Breast epithelium (tissue), 4 donors: Measurements from ENCODE around the gene ZNF423. TPM values are rescaled to one million over a fixed set of nuclear protein-coding genes. Genes with fewer than 3 reads are reported as not detected.

Experiments used
- DNase-seq, 2 donors: peaks; one replicate each; pipeline ENCODE4 v3.0.0-alpha.2; 2019; ENCODE audit warnings: low spot score in 2 of 2
- H3K27ac ChIP-seq, 2 donors: fragments of 200-600 bp; sonication (generic) in 1 of 2; one replicate each; pipeline ENCODE4 v1.5.1; 2016 to 2019; ENCODE audit warnings: mild to moderate bottlenecking in 1 of 2
- H3K27me3 ChIP-seq, 2 donors: fragments of 200-600 bp; sonication (generic) in 1 of 2; one replicate each; pipeline versions ENCODE4 v1.5.1 to v1.6.0; 2017 to 2019; ENCODE audit warnings: control low read depth in 1 of 2, mild to moderate bottlenecking in 1 of 2
- H3K36me3 ChIP-seq: fragments of 200-600 bp; one replicate; pipeline ENCODE4 v1.5.1; 2019
- H3K4me1 ChIP-seq, 2 donors: fragments of 200-600 bp; sonication (generic); one replicate each; pipeline ENCODE4 v1.5.1; 2016 to 2019; ENCODE audit warnings: control low read depth in 1 of 2
- H3K4me3 ChIP-seq, 3 donors: fragments of 200-600 bp; sonication (generic); 1 replicate in 2 of 3; 2 replicates in 1 of 3; pipeline ENCODE4 v1.5.1; 2016 to 2019; ENCODE audit warnings: mild to moderate bottlenecking in 3 of 3, moderate library complexity in 2 of 3
- H3K9me3 ChIP-seq, 2 donors: fragments of 200-600 bp; sonication (generic) in 1 of 2; one replicate each; pipeline ENCODE4 v1.5.1; 2016 to 2019; ENCODE audit warnings: control low read depth in 1 of 2
- POLR2A ChIP-seq: fragments of 450-650 bp; IDR thresholded peaks from one replicate; pipeline ENCODE4 v1.6.1; 2016; ENCODE audit warnings: antibody characterized with exemption, mild to moderate bottlenecking, moderate library complexity
- POLR2AphosphoS5 ChIP-seq, 3 donors: sonication (generic); formaldehyde crosslinking; IDR thresholded peaks; one replicate each; pipeline ENCODE4 v1.6.1; 2017; ENCODE audit warnings: antibody characterized with exemption in 3 of 3
- intact Hi-C: fragments of 100-400 bp; cut with DNase I; formaldehyde crosslinking; loops from one replicate; pipeline ENCODE4 v1.15.1; 2023; ENCODE audit warnings: low total_unique reads
- total RNA-seq, 3 donors: library from RNA; depleted of rRNA; stranded (reverse); fragments of >200 nt; gene quantifications; one replicate each; pipeline ENCODE4 v1.1.0, GENCODE V29; 2016
- TF ChIP-seq, protein P1 (sequence below), 3 donors: fragments of 450-650 bp; IDR thresholded peaks; one replicate each; pipeline ENCODE4 v1.5.1; 2016 to 2017; ENCODE audit warnings: antibody characterized with exemption in 3 of 3, mild to moderate bottlenecking in 3 of 3, moderate library complexity in 3 of 3

Gene ZNF423
- total RNA-seq, 3 donors from 2014 or later: 4.7 to 8.0 (median 5.9) TPM

GRCh38 chr16:49674990-49675389 lies 180.9 kb downstream of the ZNF423 start:
- Histone ChIP-seq H3K36me3 (no peaks in the 10 kb centered on the region), H3K27ac (no peak overlapping the region), H3K9me3 (peaks cover under 1 to 6% of the 10 kb centered on the region in 2 donors), H3K27me3 (no peaks in the 10 kb centered on the region), H3K4me1 (no peaks in the 10 kb centered on the region), H3K4me3 (no peak overlapping the region)
- DNase-seq: no peak
- TF ChIP-seq, protein P1, sequence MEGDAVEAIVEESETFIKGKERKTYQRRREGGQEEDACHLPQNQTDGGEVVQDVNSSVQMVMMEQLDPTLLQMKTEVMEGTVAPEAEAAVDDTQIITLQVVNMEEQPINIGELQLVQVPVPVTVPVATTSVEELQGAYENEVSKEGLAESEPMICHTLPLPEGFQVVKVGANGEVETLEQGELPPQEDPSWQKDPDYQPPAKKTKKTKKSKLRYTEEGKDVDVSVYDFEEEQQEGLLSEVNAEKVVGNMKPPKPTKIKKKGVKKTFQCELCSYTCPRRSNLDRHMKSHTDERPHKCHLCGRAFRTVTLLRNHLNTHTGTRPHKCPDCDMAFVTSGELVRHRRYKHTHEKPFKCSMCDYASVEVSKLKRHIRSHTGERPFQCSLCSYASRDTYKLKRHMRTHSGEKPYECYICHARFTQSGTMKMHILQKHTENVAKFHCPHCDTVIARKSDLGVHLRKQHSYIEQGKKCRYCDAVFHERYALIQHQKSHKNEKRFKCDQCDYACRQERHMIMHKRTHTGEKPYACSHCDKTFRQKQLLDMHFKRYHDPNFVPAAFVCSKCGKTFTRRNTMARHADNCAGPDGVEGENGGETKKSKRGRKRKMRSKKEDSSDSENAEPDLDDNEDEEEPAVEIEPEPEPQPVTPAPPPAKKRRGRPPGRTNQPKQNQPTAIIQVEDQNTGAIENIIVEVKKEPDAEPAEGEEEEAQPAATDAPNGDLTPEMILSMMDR (IDR thresholded peaks at IDR 0.05): no peak
- TF ChIP-seq POLR2A (no peak), POLR2AphosphoS5 (IDR thresholded peaks at IDR 0.05) (no peak)
- intact Hi-C loops: no loop called here

DNA sequence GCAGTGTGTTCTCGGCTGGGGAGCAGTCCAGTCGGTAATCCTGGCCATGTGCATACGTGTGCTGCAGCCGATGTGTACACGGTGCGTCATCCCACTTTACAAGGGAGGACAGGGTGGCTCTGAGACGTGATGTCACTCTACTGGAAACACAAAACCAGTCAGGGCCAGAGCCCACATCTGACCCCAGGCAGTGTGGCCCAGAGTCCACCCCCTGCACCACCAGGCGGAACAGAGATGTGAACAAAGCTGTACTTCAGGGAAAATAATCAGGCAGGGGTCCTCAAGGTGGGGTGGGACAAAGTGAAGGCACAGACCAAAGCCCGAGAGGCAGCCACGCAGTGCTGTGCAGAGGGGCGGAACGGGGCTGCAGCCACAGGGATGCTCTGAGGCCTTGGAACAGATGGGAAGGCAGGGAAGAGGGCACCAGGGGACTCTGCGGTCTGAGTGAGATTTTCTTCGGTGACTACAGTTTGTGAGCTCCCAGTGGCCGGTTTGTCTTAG lies 181.5 kb downstream of the ZNF423 start:
- intact Hi-C loops: no loop called here
- no peaks in the 10 kb centered on the region for H3K36me3 ChIP-seq

GRCh38 chr16:49673442-49673841 lies 182.5 kb downstream of the ZNF423 start:
- TF ChIP-seq POLR2AphosphoS5 (IDR thresholded peaks at IDR 0.05) (no peak), POLR2A (no peak)
- Histone ChIP-seq H3K9me3 (no peaks in the 10 kb centered on the region), H3K27ac (no peak overlapping the region), H3K4me3 (no peak overlapping the region), H3K4me1 (no peaks in the 10 kb centered on the region), H3K27me3 (no peaks in the 10 kb centered on the region), H3K36me3 (no peaks in the 10 kb centered on the region)
- intact Hi-C loops: no loop called here
- no peak for DNase-seq

More for the DNA sequence above, 181.5 kb downstream of the ZNF423 start:
- Histone ChIP-seq H3K27me3 (no peaks in the 10 kb centered on the region), H3K4me1 (no peaks in the 10 kb centered on the region), H3K4me3 (no peak overlapping the region), H3K9me3 (peaks cover 0 to under 1% of the 10 kb centered on the region in 2 donors), H3K27ac (no peak overlapping the region)
- TF ChIP-seq POLR2A (no peak), POLR2AphosphoS5 (IDR thresholded peaks at IDR 0.05) (no peak)
- TF ChIP-seq, protein P1 (IDR thresholded peaks at IDR 0.05): no peak
- no peak for DNase-seq

DNA sequence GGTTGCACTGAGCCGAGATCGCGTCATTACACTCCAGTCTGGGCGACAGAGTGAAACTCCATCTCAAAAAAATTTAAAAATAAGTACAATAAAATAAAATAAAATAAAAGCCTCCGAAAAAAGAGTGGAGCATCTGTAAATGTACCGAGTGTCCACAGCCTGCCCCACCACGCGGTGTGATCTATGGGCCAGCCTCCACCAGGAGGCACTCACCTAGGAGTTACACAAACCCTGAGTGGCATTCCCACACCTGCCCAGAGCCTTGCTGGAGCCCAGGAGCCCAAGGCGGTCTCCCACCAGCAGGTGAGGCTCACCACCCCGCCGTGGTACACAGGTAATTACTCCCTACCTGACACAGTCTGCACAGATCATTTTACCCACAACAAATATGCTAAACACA lies 183.2 kb downstream of the ZNF423 start:
- no peak for TF ChIP-seq POLR2AphosphoS5 (IDR thresholded peaks at IDR 0.05)
- TF ChIP-seq, protein P1 (IDR thresholded peaks at IDR 0.05): no peak
- TF ChIP-seq POLR2A: no peak
- no peaks in the 10 kb centered on the region for H3K36me3 ChIP-seq
- intact Hi-C loops: no loop called here
- no peaks in the 10 kb centered on the region for H3K9me3 ChIP-seq
- H3K27me3 ChIP-seq: no peaks in the 10 kb centered on the region
- H3K27ac ChIP-seq: no peak overlapping the region
- no peaks in the 10 kb centered on the region for H3K4me1 ChIP-seq
- no peak overlapping the region for H3K4me3 ChIP-seq
- no peak for DNase-seq

- Histone ChIP-seq H3K4me3 (no peak overlapping the region), H3K9me3 (no peaks in the 10 kb centered on the region), H3K27ac (no peak overlapping the region), H3K36me3 (no peaks in the 10 kb centered on the region), H3K27me3 (no peaks in the 10 kb centered on the region), H3K4me1 (no peaks in the 10 kb centered on the region)
- no peak for TF ChIP-seq POLR2A
- TF ChIP-seq, protein P1 (IDR thresholded peaks at IDR 0.05): no peak
- TF ChIP-seq POLR2AphosphoS5 (IDR thresholded peaks at IDR 0.05): no peak
- intact Hi-C loops: no loop called here
- no peak for DNase-seq
Measured at GRCh38 chr16:49671333-49671732, 184.6 kb downstream of the ZNF423 start.

DNA sequence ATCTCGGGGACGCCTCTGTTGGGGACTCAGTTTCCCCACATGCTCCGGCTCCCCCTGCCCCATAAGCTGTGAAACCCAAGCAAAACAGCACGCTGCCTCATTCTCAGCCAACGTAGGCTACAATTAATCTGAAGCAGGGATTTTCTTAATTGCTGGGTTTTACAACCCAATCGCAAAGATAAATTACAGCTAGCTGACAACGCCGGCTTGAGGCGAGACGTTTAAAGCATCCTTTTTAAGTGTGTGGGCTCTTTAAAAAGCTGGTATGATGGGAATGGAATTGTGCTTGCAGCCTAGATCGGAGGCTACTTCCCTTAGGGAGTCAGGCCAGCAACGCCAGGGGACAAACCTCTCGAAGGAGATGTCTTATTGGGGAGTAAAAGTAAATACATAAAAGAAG lies 185.3 kb downstream of the ZNF423 start:
- Histone ChIP-seq H3K27me3 (no peaks in the 10 kb centered on the region), H3K27ac (no peak overlapping the region), H3K4me1 (no peaks in the 10 kb centered on the region), H3K36me3 (no peaks in the 10 kb centered on the region), H3K9me3 (no peaks in the 10 kb centered on the region), H3K4me3 (no peak overlapping the region)
- no peak for DNase-seq
- intact Hi-C loops: no loop called here
- TF ChIP-seq POLR2AphosphoS5 (IDR thresholded peaks at IDR 0.05): no peak
- TF ChIP-seq, protein P1 (IDR thresholded peaks at IDR 0.05): no peak
- TF ChIP-seq POLR2A: no peak
